22Rv1 (cell line): ENCODE measurements around the gene FAM163B.

Experiments used
- ZFX ChIP-seq: fragments of 450-650 bp; IDR thresholded peaks from 2 replicates; pipeline ENCODE4 v1.6.1; 2017; ENCODE audit warnings: antibody characterized with exemption, borderline replicate concordance
- TF ChIP-seq, protein P1 (sequence below): fragments of 450-650 bp; IDR thresholded peaks from 2 replicates; pipeline ENCODE4 v1.5.1; 2017; ENCODE audit warnings: mild to moderate bottlenecking

DNA sequence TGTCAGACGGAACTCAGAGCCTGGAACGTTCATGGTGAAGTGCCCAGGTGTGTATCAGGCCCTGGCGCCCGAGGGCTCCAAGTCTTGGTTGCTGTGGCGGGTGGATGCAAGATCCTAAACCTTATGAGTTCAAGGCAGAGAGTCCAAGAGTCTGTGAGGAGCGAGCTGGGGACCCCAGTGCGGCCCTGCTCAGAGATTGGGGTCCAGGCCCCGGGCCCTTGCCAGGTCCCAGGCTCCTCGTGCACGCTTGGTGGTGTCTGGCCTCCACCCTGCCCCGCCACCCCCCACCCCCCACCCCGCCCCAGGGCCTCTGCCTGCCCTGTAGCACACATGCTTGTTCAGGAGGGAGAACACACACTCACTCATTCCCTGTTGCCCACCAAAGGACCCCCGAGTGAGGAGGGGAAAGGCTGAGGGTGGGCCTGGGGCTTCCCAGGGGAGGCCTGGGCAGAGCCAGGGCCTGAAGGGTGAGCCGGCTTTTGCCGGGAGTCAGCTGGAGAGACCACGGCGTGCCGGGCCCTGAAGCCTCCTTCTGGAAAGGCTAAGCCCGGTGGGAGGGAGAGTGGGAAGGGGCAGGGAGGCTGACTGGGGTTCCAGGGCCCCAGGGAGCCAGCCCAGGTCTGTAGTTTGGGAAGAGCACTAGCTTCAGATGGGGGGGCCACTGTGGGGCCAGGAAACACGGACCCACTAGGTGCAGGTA, 37.1 kb downstream of the FAM163B start:
- TF ChIP-seq, protein P1, sequence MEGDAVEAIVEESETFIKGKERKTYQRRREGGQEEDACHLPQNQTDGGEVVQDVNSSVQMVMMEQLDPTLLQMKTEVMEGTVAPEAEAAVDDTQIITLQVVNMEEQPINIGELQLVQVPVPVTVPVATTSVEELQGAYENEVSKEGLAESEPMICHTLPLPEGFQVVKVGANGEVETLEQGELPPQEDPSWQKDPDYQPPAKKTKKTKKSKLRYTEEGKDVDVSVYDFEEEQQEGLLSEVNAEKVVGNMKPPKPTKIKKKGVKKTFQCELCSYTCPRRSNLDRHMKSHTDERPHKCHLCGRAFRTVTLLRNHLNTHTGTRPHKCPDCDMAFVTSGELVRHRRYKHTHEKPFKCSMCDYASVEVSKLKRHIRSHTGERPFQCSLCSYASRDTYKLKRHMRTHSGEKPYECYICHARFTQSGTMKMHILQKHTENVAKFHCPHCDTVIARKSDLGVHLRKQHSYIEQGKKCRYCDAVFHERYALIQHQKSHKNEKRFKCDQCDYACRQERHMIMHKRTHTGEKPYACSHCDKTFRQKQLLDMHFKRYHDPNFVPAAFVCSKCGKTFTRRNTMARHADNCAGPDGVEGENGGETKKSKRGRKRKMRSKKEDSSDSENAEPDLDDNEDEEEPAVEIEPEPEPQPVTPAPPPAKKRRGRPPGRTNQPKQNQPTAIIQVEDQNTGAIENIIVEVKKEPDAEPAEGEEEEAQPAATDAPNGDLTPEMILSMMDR, result no peak
- no peak for TF ChIP-seq ZFX
